ENCODE results near the gene CAPN7. TPM values are rescaled to one million over a fixed set of nuclear protein-coding genes. Genes with fewer than 3 reads are reported as not detected.

The CAPN7 gene
- total RNA-seq, 1 experiment from 2014 or later = 40.3 TPM

- H3K27me3 ChIP-seq (replicated peaks; ENCODE audit: control insufficient read depth, insufficient read depth, low read length) = no peaks in the 10 kb centered on the region
- peaks cover 1% of the 10 kb centered on the region for H3K36me3 ChIP-seq (ENCODE audit: control insufficient read depth, insufficient read depth, low read length)
- BruUV-seq (replicated peaks) = no TSS peak
- Mint-ChIP-seq H3K4me3 (ENCODE audit: unreplicated experiment) (no peak overlapping the region), H3K4me1 (ENCODE audit: low read depth, unreplicated experiment) (no peaks in the 10 kb centered on the region), H3K36me3 (ENCODE audit: insufficient read depth, unreplicated experiment) (peaks cover 74% of the 10 kb centered on the region), H3K27ac (ENCODE audit: unreplicated experiment) (no peak overlapping the region), H3K27me3 (ENCODE audit: insufficient read depth, unreplicated experiment) (no peaks in the 10 kb centered on the region), H3K9me3 (ENCODE audit: unreplicated experiment) (no peaks in the 10 kb centered on the region)
- H3K4me1 ChIP-seq = no peaks in the 10 kb centered on the region
- intact Hi-C loops (cut with micrococcal nuclease; ENCODE audit: unreplicated experiment) = no loop called here
- H3K9me3 ChIP-seq = no peaks in the 10 kb centered on the region
- DNase-seq = no peak
- CTCF ChIA-PET = no interaction called here
- no peak for TF ChIP-seq CTCF (IDR thresholded peaks at IDR 0.05; ENCODE audit: insufficient read depth in 1 of 2, low read depth in 1 of 2, low read length in 1 of 2, severe bottlenecking in 1 of 2, unreplicated experiment in 1 of 2)
- H3K4me3 ChIP-seq (ENCODE audit: low read depth, low read length) = no peak overlapping the region
- POLR2A ChIA-PET = no interaction called here
Measured at GRCh38 chr3:15255215-15255614, 49.2 kb downstream of the CAPN7 start.

- no peak for DNase-seq
- Mint-ChIP-seq H3K36me3 (ENCODE audit: insufficient read depth, unreplicated experiment) (peaks cover 72% of the 10 kb centered on the region), H3K9me3 (ENCODE audit: unreplicated experiment) (no peaks in the 10 kb centered on the region), H3K4me3 (ENCODE audit: unreplicated experiment) (no peak overlapping the region), H3K27me3 (ENCODE audit: insufficient read depth, unreplicated experiment) (no peaks in the 10 kb centered on the region), H3K27ac (ENCODE audit: unreplicated experiment) (no peak overlapping the region), H3K4me1 (ENCODE audit: low read depth, unreplicated experiment) (no peaks in the 10 kb centered on the region)
- ChIA-PET CTCF (no interaction called here), POLR2A (no interaction called here)
- no peaks in the 10 kb centered on the region for H3K9me3 ChIP-seq
- TF ChIP-seq CTCF (IDR thresholded peaks at IDR 0.05; ENCODE audit: insufficient read depth in 1 of 2, low read depth in 1 of 2, low read length in 1 of 2, severe bottlenecking in 1 of 2, unreplicated experiment in 1 of 2) = no peak
- peaks cover 1% of the 10 kb centered on the region for H3K36me3 ChIP-seq (ENCODE audit: control insufficient read depth, insufficient read depth, low read length)
- H3K4me3 ChIP-seq (ENCODE audit: low read depth, low read length) = no peak overlapping the region
- intact Hi-C loops (cut with micrococcal nuclease; ENCODE audit: unreplicated experiment) = no loop called here
- no peaks in the 10 kb centered on the region for H3K4me1 ChIP-seq
- no TSS peak for BruUV-seq (replicated peaks)
- H3K27me3 ChIP-seq (replicated peaks; ENCODE audit: control insufficient read depth, insufficient read depth, low read length) = no peaks in the 10 kb centered on the region
Measured at GRCh38 chr3:15256861-15257341, 50.9 kb downstream of the CAPN7 start.

GRCh38 chr3:15258720-15259119, 52.7 kb downstream of the CAPN7 start:
- Histone ChIP-seq H3K36me3 (ENCODE audit: control insufficient read depth, insufficient read depth, low read length) (peaks cover 1% of the 10 kb centered on the region), H3K27me3 (replicated peaks; ENCODE audit: control insufficient read depth, insufficient read depth, low read length) (no peaks in the 10 kb centered on the region), H3K4me1 (no peaks in the 10 kb centered on the region), H3K9me3 (no peaks in the 10 kb centered on the region), H3K4me3 (ENCODE audit: low read depth, low read length) (no peak overlapping the region)
- H3K4me1 Mint-ChIP-seq (ENCODE audit: low read depth, unreplicated experiment) = no peaks in the 10 kb centered on the region
- no peak overlapping the region for H3K4me3 Mint-ChIP-seq (ENCODE audit: unreplicated experiment)
- no peaks in the 10 kb centered on the region for H3K27me3 Mint-ChIP-seq (ENCODE audit: insufficient read depth, unreplicated experiment)
- intact Hi-C loops (cut with micrococcal nuclease; ENCODE audit: unreplicated experiment) = no loop called here
- no peak for TF ChIP-seq CTCF (IDR thresholded peaks at IDR 0.05; ENCODE audit: insufficient read depth in 1 of 2, low read depth in 1 of 2, low read length in 1 of 2, severe bottlenecking in 1 of 2, unreplicated experiment in 1 of 2)
- ChIA-PET POLR2A (no interaction called here), CTCF (interaction anchor here (0.8 kb wide), 1 partner anchor 9 kb away, joined by 3 read pairs; no protein-coding TSS in a partner anchor)
- H3K36me3 Mint-ChIP-seq (ENCODE audit: insufficient read depth, unreplicated experiment) = peaks cover 62% of the 10 kb centered on the region
- no TSS peak for BruUV-seq (replicated peaks)
- H3K9me3 Mint-ChIP-seq (ENCODE audit: unreplicated experiment) = no peaks in the 10 kb centered on the region
- no peak overlapping the region for H3K27ac Mint-ChIP-seq (ENCODE audit: unreplicated experiment)
- DNase-seq = no peak

Measured in Caco-2 (cell line).